ENCODE results near the gene SLC39A3. TPM values are rescaled to one million over a fixed set of nuclear protein-coding genes. Genes with fewer than 3 reads are reported as not detected.

SLC39A3 gene
- total and polyA plus RNA-seq, 12 donors: 25.1 to 75.8 (median 41.8) TPM

GRCh38 chr19:2690856-2691255 is 49.0 kb downstream of the SLC39A3 start:
- Histone ChIP-seq H3K36me3 (replicated peaks in 1 of 2) (no peaks in the 10 kb centered on the region), H3K4me1 (replicated peaks in 1 of 2) (peaks cover 15 to 23% of the 10 kb centered on the region in 2 donors), H3K27ac (no peak overlapping the region), H3K9me3 (replicated peaks in 1 of 3) (no peaks in the 10 kb centered on the region), H3K27me3 (no peaks in the 10 kb centered on the region), H3K4me3 (no peak overlapping the region)
- DNase-seq: no peak
- 93 to 95% (median 94%) methylated on average over 11 of the region's 11 CpGs for WGBS, 4 donors
- intact Hi-C loops (cut with DNase I): no loop called here
- no peak for TF ChIP-seq POLR2A (IDR thresholded peaks at IDR 0.05)

GRCh38 chr19:2686360-2686759 is 53.5 kb downstream of the SLC39A3 start:
- Histone ChIP-seq H3K9me3 (replicated peaks in 1 of 3) (no peaks in the 10 kb centered on the region), H3K4me3 (peak overlapping the region in 1 of 4 donors; percentile 44), H3K27me3 (no peaks in the 10 kb centered on the region), H3K4me1 (replicated peaks in 1 of 2) (no peaks in the 10 kb centered on the region), H3K27ac (peak overlapping the region in 1 of 5 donors; percentile 74), H3K36me3 (replicated peaks in 1 of 2) (no peaks in the 10 kb centered on the region)
- no peak for TF ChIP-seq CTCF (IDR thresholded peaks at IDR 0.05)
- TF ChIP-seq POLR2A (IDR thresholded peaks at IDR 0.05): no peak
- intact Hi-C loops (cut with DNase I): no loop called here
- 86 to 97% (median 89%) methylated on average over 17 of the region's 17 CpGs for WGBS, 4 donors
- DNase-seq: no peak

GRCh38 chr19:2685204-2685704 is 54.6 kb downstream of the SLC39A3 start:
- peak overlapping the region in 4 of 5 donors; percentile 36 to 74 (median 52) for H3K27ac ChIP-seq

GRCh38 chr19:2683430-2684003 is 56.3 kb downstream of the SLC39A3 start:
- H3K9me3 ChIP-seq (replicated peaks in 1 of 3): no peaks in the 10 kb centered on the region
- WGBS, 4 donors: 90 to 92% (median 91%) methylated on average over 20 of the region's 20 CpGs
- no peak for DNase-seq
- H3K4me3 ChIP-seq: no peak overlapping the region
- H3K36me3 ChIP-seq (replicated peaks in 1 of 2): no peaks in the 10 kb centered on the region
- H3K27me3 ChIP-seq: no peaks in the 10 kb centered on the region
- no peaks in the 10 kb centered on the region for H3K4me1 ChIP-seq (replicated peaks in 1 of 2)
- TF ChIP-seq POLR2A (IDR thresholded peaks at IDR 0.05): no peak
- TF ChIP-seq CTCF (IDR thresholded peaks at IDR 0.05): no peak
- H3K27ac ChIP-seq: no peak overlapping the region
- intact Hi-C loops (cut with DNase I): no loop called here

More at GRCh38 chr19:2685204-2685704, 54.6 kb downstream of the SLC39A3 start:
- no peaks in the 10 kb centered on the region for H3K27me3 ChIP-seq
- H3K4me3 ChIP-seq: peak overlapping the region in 2 of 4 donors; percentile 34 to 44
- H3K36me3 ChIP-seq (replicated peaks in 1 of 2): no peaks in the 10 kb centered on the region
- TF ChIP-seq CTCF (IDR thresholded peaks at IDR 0.05): no peak
- TF ChIP-seq POLR2A (IDR thresholded peaks at IDR 0.05): no peak
- no peak for DNase-seq
- H3K4me1 ChIP-seq (replicated peaks in 1 of 2): no peaks in the 10 kb centered on the region
- H3K9me3 ChIP-seq (replicated peaks in 1 of 3): no peaks in the 10 kb centered on the region
- intact Hi-C loops (cut with DNase I): no loop called here
- WGBS, 4 donors: 80 to 90% (median 85%) methylated on average over 6 of the region's 6 CpGs

Other genes with a start within 250 kb of the SLC39A3 start
- 10 to 100 TPM in 5 of 9 donors, 1 to 10 TPM in 3, under 1 TPM in 1; 0.83 to 16.5 (median 10.1) TPM for gene GNG7, start 37.3 kb downstream of the SLC39A3 start, total RNA-seq
- gene GNG7, start 37.3 kb downstream of the SLC39A3 start, polyA plus RNA-seq: 1 to 10 TPM; 2.9 to 7.8 (median 5.1) TPM
- 1 to 10 TPM in 6 of 9 donors, under 1 TPM in 3; 0.09 to 4.8 (median 1.9) TPM for gene DIRAS1, start 18.6 kb downstream of the SLC39A3 start, total RNA-seq
- 1 to 10 TPM; 1.4 to 2.3 (median 1.7) TPM for gene DIRAS1, start 18.6 kb downstream of the SLC39A3 start, polyA plus RNA-seq
- gene SGTA, start 43.3 kb upstream of the SLC39A3 start, total RNA-seq: 10 to 100 TPM; 28.2 to 79.2 (median 54.2) TPM
- 100 to 1,000 TPM in 1 of 3 donors, 10 to 100 TPM in 2; 30.3 to 104 (median 74.5) TPM for gene SGTA, start 43.3 kb upstream of the SLC39A3 start, polyA plus RNA-seq
- gene THOP1, start 45.5 kb upstream of the SLC39A3 start, total RNA-seq: 10 to 100 TPM; 33.0 to 77.3 (median 44.0) TPM
- gene THOP1, start 45.5 kb upstream of the SLC39A3 start, polyA plus RNA-seq: 100 to 1,000 TPM in 1 of 3 donors, 10 to 100 TPM in 2; 23.1 to 138 (median 63.0) TPM
- gene ZNF554, start 79.9 kb upstream of the SLC39A3 start, total RNA-seq: 1 to 10 TPM; 1.6 to 6.4 (median 4.3) TPM
- gene ZNF554, start 79.9 kb upstream of the SLC39A3 start, polyA plus RNA-seq: 1 to 10 TPM; 2.7 to 6.9 (median 3.3) TPM
- gene ZNF555, start 101.5 kb upstream of the SLC39A3 start, total RNA-seq: 1 to 10 TPM; 2.5 to 7.2 (median 6.0) TPM
- 1 to 10 TPM; 1.9 to 5.7 (median 3.0) TPM for gene ZNF555, start 101.5 kb upstream of the SLC39A3 start, polyA plus RNA-seq
- gene ZNF556, start 127.3 kb upstream of the SLC39A3 start, total RNA-seq: under 1 TPM in 6 of 9 donors, not detected in 3; 0.06 to 0.45 (median 0.13) TPM
- under 1 TPM; 0.03 to 0.18 (median 0.08) TPM for gene ZNF556, start 127.3 kb upstream of the SLC39A3 start, polyA plus RNA-seq
- gene ZNF57, start 160.9 kb upstream of the SLC39A3 start, total RNA-seq: 1 to 10 TPM; 2.6 to 5.7 (median 3.5) TPM
- gene ZNF57, start 160.9 kb upstream of the SLC39A3 start, polyA plus RNA-seq: 1 to 10 TPM; 2.7 to 3.9 (median 3.4) TPM
- 10 to 100 TPM in 1 of 9 donors, 1 to 10 TPM in 8; 1.1 to 10.6 (median 3.9) TPM for gene ZNF77, start 205.0 kb upstream of the SLC39A3 start, total RNA-seq
- 1 to 10 TPM; 2.9 to 3.2 (median 3.1) TPM for gene ZNF77, start 205.0 kb upstream of the SLC39A3 start, polyA plus RNA-seq
- gene TLE6, start 237.5 kb upstream of the SLC39A3 start, total RNA-seq: 1 to 10 TPM in 6 of 9 donors, under 1 TPM in 3; 0.48 to 3.2 (median 1.8) TPM
- 10 to 100 TPM in 1 of 3 donors, 1 to 10 TPM in 2; 1.2 to 13.9 (median 6.3) TPM for gene TLE6, start 237.5 kb upstream of the SLC39A3 start, polyA plus RNA-seq

All from adrenal gland (tissue), 12 donors.